ENCODE results near the gene KIRREL3. TPM values are rescaled to one million over a fixed set of nuclear protein-coding genes. Genes with fewer than 3 reads are reported as not detected.

The KIRREL3 gene
- total and polyA plus RNA-seq, 2 of the 8 experiments (the other 6 are each of a cell fraction or from before 2014, with no cell fraction given), result 0.29 to 0.32 TPM

DNA sequence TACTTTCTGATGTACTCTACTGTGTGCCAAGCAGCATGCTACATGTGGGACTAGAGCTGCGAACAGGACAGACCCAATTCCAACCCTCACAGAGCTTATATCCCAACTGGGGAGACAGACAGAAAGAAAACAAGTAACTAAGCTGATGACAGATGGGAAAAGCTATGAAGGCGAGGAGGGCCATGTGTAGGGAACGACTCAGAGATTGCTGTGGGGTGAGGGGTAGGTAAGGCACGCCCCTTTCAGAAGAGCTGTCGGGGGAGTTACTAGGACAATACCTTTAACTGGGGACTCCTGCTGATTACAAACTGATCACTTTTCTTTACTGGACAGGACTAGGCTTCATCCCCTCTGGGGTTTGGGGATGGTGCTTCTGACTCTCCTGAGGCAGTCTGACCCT, 596.2 kb downstream of the KIRREL3 start (continued):
- TF ChIP-seq, protein P1, sequence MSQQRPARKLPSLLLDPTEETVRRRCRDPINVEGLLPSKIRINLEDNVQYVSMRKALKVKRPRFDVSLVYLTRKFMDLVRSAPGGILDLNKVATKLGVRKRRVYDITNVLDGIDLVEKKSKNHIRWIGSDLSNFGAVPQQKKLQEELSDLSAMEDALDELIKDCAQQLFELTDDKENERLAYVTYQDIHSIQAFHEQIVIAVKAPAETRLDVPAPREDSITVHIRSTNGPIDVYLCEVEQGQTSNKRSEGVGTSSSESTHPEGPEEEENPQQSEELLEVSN (IDR thresholded peaks at IDR 0.05), result no peak
- TF ChIP-seq MAFK (IDR thresholded peaks at IDR 0.05; ENCODE audit: low read depth, low read length), result no peak

All from H1 (cell line).